CD4-positive, alpha-beta memory T cell (primary cell): Measurements from ENCODE around the gene MAGEA3. TPM values are rescaled to one million over a fixed set of nuclear protein-coding genes. Genes with fewer than 3 reads are reported as not detected.
"Not testable (repeated sequence)": the region's sequence is repeated elsewhere in the genome, so short reads cannot be mapped to it uniquely, and the experiment has no call there.

Source experiments
- CTCF ChIA-PET: fragments of 350-600 bp; sonication (Branson Sonifier 250); formaldehyde crosslinking; loops from one replicate; lab custom pipeline; 2021; ENCODE audit warnings: inconsistent platforms; ENCODE audit not compliant: partially characterized antibody; lab: Charles Lee
- POLR2A ChIA-PET: fragments of 350-600 bp; sonication (Branson Sonifier 250); formaldehyde crosslinking; loops from one replicate; lab custom pipeline; 2021; ENCODE audit not compliant: partially characterized antibody; lab: Charles Lee
- DNase-seq, 5 donors: peaks; one replicate each; pipeline versions ENCODE4 v3.0.0 to v3.0.0-alpha.2; 2020 to 2022; ENCODE audit warnings: mixed read lengths in 1 of 5
- H3K27ac ChIP-seq: one replicate; pipeline ENCODE4 v1.7.0; 2013; ENCODE audit warnings: low read depth, low read length
- H3K27me3 ChIP-seq: 2 replicates; pipeline ENCODE4 v1.7.0; 2013; ENCODE audit warnings: mild to moderate bottlenecking, low read length, moderate library complexity; ENCODE audit not compliant: insufficient read depth
- H3K36me3 ChIP-seq: 2 replicates; pipeline ENCODE4 v1.7.0; 2013; ENCODE audit warnings: mild to moderate bottlenecking, low read length, moderate library complexity; ENCODE audit not compliant: insufficient read depth
- H3K4me1 ChIP-seq: 2 replicates; pipeline ENCODE4 v1.7.0; 2013; ENCODE audit warnings: mild to moderate bottlenecking, low read length, moderate library complexity; ENCODE audit not compliant: insufficient read depth
- H3K4me3 ChIP-seq, 2 donors: one replicate each; pipeline ENCODE4 v1.7.0; 2013; ENCODE audit warnings: low read length in 2 of 2, mild to moderate bottlenecking in 1 of 2
- H3K9me3 ChIP-seq, 2 donors: one replicate each; pipeline ENCODE4 v1.7.0; 2013; ENCODE audit warnings: low read length in 2 of 2, control low read depth in 1 of 2; ENCODE audit not compliant: control insufficient read depth in 1 of 2
- H3K27ac Mint-ChIP-seq, 7 donors: one replicate each; pipeline ENCODE4 v1.8.0; 2020 to 2021; ENCODE audit warnings: mixed read lengths in 7 of 7, mild to moderate bottlenecking in 6 of 7, inconsistent platforms in 3 of 7, moderate library complexity in 3 of 7
- H3K27me3 Mint-ChIP-seq, 2 donors: one replicate each; pipeline ENCODE4 v1.8.0; 2020 to 2021; ENCODE audit warnings: mixed read lengths in 2 of 2
- H3K36me3 Mint-ChIP-seq, 2 donors: one replicate each; pipeline ENCODE4 v1.8.0; 2020 to 2021; ENCODE audit warnings: mixed read lengths in 2 of 2, inconsistent platforms in 1 of 2, mild to moderate bottlenecking in 1 of 2
- H3K4me1 Mint-ChIP-seq, 4 donors: one replicate each; pipeline ENCODE4 v1.8.0; 2020 to 2021; ENCODE audit warnings: mixed read lengths in 4 of 4, mild to moderate bottlenecking in 1 of 4
- H3K4me3 Mint-ChIP-seq, 8 donors: one replicate each; pipeline ENCODE4 v1.8.0; 2020 to 2021; ENCODE audit warnings: mixed read lengths in 8 of 8, mild to moderate bottlenecking in 7 of 8, moderate library complexity in 6 of 8, inconsistent platforms in 3 of 8
- H3K9me3 Mint-ChIP-seq, 8 donors: one replicate each; pipeline ENCODE4 v1.8.0; 2020 to 2021; ENCODE audit warnings: mixed read lengths in 8 of 8, mild to moderate bottlenecking in 5 of 8, inconsistent platforms in 3 of 8, moderate library complexity in 1 of 8
- intact Hi-C: fragments of 100-400 bp; cut with micrococcal nuclease; formaldehyde crosslinking; loops from one replicate; pipeline ENCODE4 v1.15.1; 2023
- polyA plus RNA-seq, 2 donors: library from polyadenylated mRNA; unstranded; fragments of 300-500 nt; fragmentation: Illumina TruSeq; gene quantifications; one replicate each; pipeline ENCODE4 v1.2.3, GENCODE V29; 2021
- total RNA-seq, 2 experiments: library from RNA; stranded (reverse); gene quantifications; one replicate each; pipeline ENCODE4 v1.2.3, GENCODE V29; 2021

MAGEA3 gene
- total and polyA plus RNA-seq, 4 experiments from 2014 or later: not detected

DNA sequence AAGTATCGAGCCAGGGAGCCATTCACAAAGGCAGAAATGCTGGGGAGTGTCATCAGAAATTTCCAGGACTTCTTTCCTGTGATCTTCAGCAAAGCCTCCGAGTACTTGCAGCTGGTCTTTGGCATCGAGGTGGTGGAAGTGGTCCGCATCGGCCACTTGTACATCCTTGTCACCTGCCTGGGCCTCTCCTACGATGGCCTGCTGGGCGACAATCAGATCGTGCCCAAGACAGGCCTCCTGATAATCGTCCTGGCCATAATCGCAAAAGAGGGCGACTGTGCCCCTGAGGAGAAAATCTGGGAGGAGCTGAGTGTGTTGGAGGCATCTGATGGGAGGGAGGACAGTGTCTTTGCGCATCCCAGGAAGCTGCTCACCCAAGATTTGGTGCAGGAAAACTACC lies 37.9 kb downstream of the MAGEA3 start:
- H3K27ac Mint-ChIP-seq, H3K27ac ChIP-seq, CTCF ChIA-PET, H3K36me3 ChIP-seq, H3K4me3 Mint-ChIP-seq, H3K4me3 ChIP-seq, H3K4me1 ChIP-seq, H3K9me3 Mint-ChIP-seq, intact Hi-C loops, POLR2A ChIA-PET, H3K4me1 Mint-ChIP-seq, H3K9me3 ChIP-seq, H3K36me3 Mint-ChIP-seq, H3K27me3 ChIP-seq, DNase-seq, H3K27me3 Mint-ChIP-seq: not testable (repeated sequence)

DNA sequence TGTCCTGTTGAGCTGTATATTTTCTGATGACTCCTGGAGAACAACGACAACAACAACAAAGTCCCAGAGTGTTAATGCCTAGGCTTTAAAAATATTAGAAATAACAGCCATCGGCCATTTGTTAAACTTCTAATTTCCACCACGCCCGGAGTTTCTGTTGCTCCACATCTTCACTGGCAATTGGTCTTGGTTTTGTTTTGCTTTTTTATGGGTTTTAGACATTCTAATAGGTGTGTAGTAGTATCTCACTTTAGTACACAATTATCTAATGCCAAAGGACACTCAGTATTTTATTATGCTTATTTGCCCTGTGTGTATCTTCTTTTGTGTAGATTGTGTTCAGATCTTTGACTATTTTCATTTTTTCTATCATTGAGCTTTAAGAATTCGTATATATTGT lies 40.0 kb downstream of the MAGEA3 start:
- Histone ChIP-seq H3K36me3 (no peaks in the 10 kb centered on the region), H3K27me3 (no peaks in the 10 kb centered on the region), H3K4me3 (no peak overlapping the region), H3K27ac (no peak overlapping the region), H3K4me1 (no peaks in the 10 kb centered on the region), H3K9me3 (no peaks in the 10 kb centered on the region)
- H3K9me3 Mint-ChIP-seq: peaks cover 0 to 2% (median 0%) of the 10 kb centered on the region in 8 donors
- H3K36me3 Mint-ChIP-seq: no peaks in the 10 kb centered on the region
- no peak for DNase-seq
- intact Hi-C loops: no loop called here
- ChIA-PET POLR2A (no interaction called here), CTCF (no interaction called here)
- H3K4me3 Mint-ChIP-seq: no peak overlapping the region
- H3K4me1 Mint-ChIP-seq: no peaks in the 10 kb centered on the region
- no peaks in the 10 kb centered on the region for H3K27me3 Mint-ChIP-seq
- H3K27ac Mint-ChIP-seq: no peak overlapping the region

Other genes starting within 250 kb of the MAGEA3 start
- not detected for gene GABRA3, start 247.5 kb upstream of the MAGEA3 start, total RNA-seq
- gene GABRA3, start 247.5 kb upstream of the MAGEA3 start, polyA plus RNA-seq: not detected
- gene GABRQ, start 60.9 kb upstream of the MAGEA3 start, total RNA-seq: not detected
- gene GABRQ, start 60.9 kb upstream of the MAGEA3 start, polyA plus RNA-seq: not detected
- gene CSAG2, start 10.5 kb downstream of the MAGEA3 start, total RNA-seq: not detected
- not detected for gene CSAG2, start 10.5 kb downstream of the MAGEA3 start, polyA plus RNA-seq
- not detected for gene MAGEA2B, start 15.8 kb downstream of the MAGEA3 start, total RNA-seq
- gene MAGEA2B, start 15.8 kb downstream of the MAGEA3 start, polyA plus RNA-seq: not detected
- not detected for gene CSAG1, start 34.9 kb downstream of the MAGEA3 start, total RNA-seq
- gene CSAG1, start 34.9 kb downstream of the MAGEA3 start, polyA plus RNA-seq: not detected
- not detected for gene MAGEA12, start 35.0 kb downstream of the MAGEA3 start, total RNA-seq
- not detected for gene MAGEA12, start 35.0 kb downstream of the MAGEA3 start, polyA plus RNA-seq
- gene MAGEA2, start 55.0 kb downstream of the MAGEA3 start, total RNA-seq: not detected
- not detected for gene MAGEA2, start 55.0 kb downstream of the MAGEA3 start, polyA plus RNA-seq
- not detected for gene CSAG3, start 60.4 kb downstream of the MAGEA3 start, total RNA-seq
- not detected for gene CSAG3, start 60.4 kb downstream of the MAGEA3 start, polyA plus RNA-seq
- not detected for gene MAGEA6, start 70.9 kb downstream of the MAGEA3 start, total RNA-seq
- gene MAGEA6, start 70.9 kb downstream of the MAGEA3 start, polyA plus RNA-seq: not detected
- gene CETN2, start 132.0 kb downstream of the MAGEA3 start, total RNA-seq: 1 to 10 TPM; 5.6 to 6.5 TPM
- gene CETN2, start 132.0 kb downstream of the MAGEA3 start, polyA plus RNA-seq: 10 to 100 TPM; 24.9 to 31.4 TPM
- gene NSDHL, start 132.3 kb downstream of the MAGEA3 start, total RNA-seq: 1 to 10 TPM; 6.5 to 7.1 TPM
- 10 to 100 TPM; 15.8 to 20.3 TPM for gene NSDHL, start 132.3 kb downstream of the MAGEA3 start, polyA plus RNA-seq
- gene ZNF185, start 199.3 kb downstream of the MAGEA3 start, total RNA-seq: 1 to 10 TPM; 2.0 to 2.2 TPM
- 1 to 10 TPM; 2.7 to 2.9 TPM for gene ZNF185, start 199.3 kb downstream of the MAGEA3 start, polyA plus RNA-seq